AML-193 (cell line): Measurements from ENCODE around the gene FBXO41.

Source experiments
- DNase-seq, 2 experiments: peaks; one replicate each; lab custom pipeline; 2025; lab: John Stamatoyannopoulos, UW

FBXO41 gene, protein sequence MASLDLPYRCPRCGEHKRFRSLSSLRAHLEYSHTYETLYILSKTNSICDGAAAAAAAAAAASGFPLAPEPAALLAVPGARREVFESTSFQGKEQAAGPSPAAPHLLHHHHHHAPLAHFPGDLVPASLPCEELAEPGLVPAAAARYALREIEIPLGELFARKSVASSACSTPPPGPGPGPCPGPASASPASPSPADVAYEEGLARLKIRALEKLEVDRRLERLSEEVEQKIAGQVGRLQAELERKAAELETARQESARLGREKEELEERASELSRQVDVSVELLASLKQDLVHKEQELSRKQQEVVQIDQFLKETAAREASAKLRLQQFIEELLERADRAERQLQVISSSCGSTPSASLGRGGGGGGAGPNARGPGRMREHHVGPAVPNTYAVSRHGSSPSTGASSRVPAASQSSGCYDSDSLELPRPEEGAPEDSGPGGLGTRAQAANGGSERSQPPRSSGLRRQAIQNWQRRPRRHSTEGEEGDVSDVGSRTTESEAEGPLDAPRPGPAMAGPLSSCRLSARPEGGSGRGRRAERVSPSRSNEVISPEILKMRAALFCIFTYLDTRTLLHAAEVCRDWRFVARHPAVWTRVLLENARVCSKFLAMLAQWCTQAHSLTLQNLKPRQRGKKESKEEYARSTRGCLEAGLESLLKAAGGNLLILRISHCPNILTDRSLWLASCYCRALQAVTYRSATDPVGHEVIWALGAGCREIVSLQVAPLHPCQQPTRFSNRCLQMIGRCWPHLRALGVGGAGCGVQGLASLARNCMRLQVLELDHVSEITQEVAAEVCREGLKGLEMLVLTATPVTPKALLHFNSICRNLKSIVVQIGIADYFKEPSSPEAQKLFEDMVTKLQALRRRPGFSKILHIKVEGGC

DNA sequence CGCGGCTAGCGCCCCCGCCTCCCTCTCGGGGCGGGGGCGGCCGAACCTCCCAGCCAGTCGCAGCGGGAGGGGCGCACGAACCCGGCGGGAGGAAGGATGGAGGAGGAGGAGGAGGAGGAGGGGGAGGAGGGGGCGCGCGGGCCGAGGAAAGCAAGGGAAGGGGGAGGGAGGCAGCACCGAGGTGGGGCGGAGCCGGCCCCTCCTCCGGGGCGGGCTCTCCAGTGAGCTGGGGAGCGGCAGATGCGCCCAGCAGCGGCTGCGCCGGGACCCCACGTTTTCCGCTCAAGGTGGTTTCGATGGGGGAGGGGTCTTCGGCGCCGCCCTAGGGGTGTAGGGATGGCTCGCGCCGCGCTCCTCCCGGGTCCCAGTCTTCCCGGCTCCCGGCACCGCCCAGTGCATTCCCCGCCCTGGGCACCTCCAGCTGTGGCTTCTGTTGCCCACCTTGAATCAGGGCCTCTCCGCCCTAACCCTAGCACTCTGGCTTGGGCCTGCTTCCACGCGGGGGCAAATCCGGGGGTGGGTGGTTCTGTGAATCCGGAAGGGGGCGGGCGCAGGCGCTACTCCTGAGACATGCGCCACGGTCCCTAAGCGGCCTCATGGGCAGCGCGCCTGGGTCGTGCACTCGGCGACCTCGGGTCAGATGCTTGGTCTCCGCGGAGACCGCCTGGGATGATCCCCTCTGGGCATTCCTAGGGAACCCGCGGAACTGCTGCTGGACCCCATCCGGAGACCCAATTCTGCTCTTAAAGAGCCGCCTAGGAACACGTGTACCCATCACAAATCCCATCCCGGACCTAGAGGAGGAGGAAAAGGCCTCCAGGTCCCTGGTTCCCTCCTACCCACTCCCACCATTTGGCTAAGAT, at the start of gene FBXO41:
FBXO41 (minus strand) TSS at position 183 of the 863 bp plus-strand sequence. CDS start 14,848 bp downstream, outside the sequence.
- DNase-seq = peak; percentile 57 to 58

DNA sequence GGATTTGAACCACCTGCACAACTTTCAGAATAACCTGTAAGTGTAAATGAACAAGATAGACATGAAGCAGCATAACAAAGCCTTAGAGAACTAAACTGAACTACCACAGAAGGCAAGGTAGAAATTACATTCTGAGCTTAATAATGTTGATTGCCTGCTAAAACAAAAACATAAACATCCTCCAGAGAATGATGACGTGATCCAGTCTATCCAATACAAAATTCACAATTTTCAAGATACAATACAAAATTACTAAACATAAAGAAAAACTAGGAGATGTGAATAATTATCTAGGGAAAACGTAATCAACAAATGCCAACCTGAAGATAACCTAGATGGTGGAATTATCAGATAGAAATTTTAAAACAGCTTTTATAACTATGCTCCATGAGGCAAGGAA, 49.8 kb upstream of the FBXO41 start:
- DNase-seq = no peak

DNA sequence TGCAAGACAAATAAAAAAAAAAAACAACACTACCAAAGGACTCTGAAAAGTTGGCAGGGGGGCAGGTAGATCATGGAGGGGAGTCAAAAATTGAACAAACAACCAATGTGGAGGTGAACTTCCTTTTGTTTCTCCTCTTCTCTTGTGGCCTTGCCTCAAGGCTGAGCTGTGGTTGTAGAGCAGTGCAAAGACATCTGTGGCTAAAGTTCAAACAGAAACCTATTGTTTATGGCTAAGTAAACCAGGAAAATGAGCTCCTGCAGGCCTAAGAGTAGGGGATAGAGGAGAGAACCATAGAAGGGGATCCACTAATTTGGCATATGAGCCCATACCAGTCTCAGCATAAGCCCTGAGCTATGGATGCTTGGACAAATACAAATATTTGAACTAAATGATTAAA, 49.3 kb upstream of the FBXO41 start:
- no peak for DNase-seq

DNA sequence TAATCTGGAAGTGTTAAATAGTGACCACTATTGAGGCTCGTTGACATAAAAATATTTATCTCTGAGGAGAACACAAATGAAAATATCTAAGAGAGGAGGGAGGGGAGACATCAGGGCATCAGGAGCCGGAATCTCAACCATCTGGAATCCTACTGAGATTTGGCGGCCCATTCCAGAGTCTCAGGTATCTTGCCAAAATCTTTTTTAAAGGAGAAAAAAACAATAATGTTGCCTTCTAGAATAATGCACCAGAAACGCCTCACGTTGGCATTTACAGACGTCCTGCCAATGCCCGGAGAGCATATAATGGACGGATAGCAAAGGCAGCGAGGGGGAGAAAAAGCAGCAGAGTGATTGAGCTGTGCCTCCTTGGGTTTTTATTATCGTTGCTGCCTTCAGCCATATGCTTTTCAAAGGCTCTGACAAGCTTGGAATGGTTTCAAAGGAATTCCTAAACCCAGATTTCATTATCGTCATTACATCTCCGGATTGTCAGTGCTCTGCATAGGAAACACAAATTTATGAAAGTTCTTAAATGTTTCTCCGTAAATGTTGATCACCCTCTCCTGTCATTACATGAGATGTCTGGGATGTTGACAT, 39.9 kb upstream of the FBXO41 start:
- no peak for DNase-seq

DNA sequence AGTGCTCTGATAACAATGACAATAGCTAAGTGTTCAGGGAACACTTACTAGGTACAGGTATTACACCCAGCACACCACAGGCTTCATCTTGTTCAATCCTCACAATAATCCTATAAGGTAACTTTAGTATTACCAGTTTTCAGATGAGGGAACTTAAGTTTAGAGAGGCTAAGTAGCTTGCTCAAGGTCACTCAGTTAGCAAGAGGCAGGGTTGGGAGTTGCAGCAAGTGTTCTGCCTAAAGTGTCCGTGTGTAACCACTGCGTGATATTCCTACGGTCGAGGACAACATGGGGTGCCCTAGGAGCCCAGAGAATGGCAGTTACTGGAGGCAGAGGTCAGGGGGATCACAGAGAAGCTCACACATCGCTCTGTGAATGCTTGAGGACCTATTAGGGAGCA, 39.3 kb upstream of the FBXO41 start:
- no peak for DNase-seq

DNA sequence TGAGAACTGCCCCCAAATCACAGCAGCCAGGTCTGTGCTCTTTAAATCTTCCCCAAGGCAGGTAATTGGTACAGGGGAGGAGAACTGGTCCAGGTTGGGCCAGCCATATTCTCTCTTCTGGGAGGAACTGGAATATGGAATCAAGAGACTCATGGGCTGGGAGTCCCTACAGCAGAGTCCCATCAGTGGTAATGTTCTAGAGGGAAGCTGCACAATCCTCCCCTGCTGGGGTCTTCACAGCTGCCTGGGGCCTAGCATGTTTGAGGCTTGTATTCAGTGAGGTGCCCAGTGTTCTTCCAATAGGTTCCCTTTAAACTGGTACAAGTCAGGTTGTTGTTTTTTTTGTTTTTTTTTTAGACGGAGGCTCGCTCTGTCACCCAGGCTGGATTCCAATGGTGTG, 30.2 kb upstream of the FBXO41 start:
- DNase-seq = no peak

DNA sequence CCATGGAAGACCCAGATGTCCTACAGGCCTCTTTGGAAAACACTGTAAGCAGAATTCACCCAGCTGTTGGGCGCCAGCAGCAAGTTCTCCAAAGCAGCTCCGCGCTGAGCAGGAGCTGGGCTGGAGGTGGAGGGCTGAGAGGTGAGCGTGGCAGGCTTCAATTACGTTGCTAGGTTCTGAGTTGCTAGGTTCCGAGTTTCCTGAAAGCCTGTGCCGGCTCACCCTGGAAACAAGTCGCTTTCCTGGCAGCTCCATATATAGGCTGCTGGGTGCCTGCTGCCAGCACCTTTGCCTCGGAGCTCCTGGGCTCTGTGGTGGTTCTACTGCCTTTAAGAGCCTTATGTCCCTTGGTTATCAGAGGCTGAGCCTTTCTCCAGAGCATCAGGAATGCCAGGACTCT, 23.4 kb upstream of the FBXO41 start:
- no peak for DNase-seq

DNA sequence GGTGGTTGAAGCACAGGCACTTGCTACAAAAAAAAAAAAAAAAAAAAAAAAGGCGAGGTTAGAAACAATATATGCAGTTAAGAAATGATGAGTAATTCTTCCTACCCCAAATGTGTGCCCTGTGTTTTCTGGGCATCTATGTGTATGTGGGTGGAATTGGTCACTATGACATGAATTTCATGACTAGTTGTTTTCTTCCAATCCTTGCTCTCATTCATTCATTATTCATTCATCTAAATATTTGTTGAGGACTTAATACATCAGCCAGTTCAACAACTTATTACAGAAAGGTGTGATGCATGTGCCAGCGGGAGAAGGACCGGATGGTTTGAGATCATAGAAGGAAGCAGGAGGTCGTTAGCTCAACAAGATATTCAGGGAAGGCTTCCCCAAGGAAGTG, 17.4 kb upstream of the FBXO41 start:
- DNase-seq = no peak

DNA sequence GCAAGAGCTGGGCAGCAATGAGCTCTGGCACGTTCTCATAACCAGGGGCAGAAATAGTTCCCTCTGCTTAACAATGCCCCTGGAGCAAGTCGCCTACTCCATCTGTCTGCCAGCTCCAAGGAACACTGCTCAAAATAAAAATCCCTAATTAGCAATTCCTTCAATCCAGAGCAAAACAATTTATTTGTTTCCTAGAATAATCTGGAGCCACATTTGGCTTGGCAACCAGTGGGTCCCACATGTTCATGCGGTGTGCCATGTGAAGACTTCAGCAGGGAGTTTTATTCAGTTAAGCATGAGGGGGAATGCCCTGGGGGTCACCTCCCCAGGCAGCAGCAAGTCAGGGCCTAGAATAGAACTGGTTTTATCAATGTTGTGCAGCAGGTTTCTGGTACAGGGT, 16.6 kb upstream of the FBXO41 start:
- no peak for DNase-seq

DNA sequence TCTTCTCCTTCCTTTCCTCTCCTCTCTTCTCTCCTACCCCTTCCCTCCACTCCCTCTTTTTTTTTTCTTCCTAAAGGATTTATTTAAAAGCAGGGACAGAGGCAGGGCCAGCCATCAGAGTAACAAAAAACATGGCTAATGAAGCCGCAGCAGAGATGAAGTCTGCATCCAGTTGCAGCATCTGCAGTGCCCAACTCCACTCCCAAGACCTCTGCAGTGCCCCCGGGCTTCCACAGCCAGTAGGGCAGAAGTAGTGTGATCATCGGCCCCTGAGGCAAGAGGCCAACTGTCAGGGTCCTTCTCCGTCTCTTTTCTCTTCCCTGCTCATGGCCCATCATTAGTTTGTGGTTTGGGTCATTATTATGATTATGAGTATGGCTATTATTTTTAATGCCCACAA, 13.3 kb upstream of the FBXO41 start:
- DNase-seq = no peak

DNA sequence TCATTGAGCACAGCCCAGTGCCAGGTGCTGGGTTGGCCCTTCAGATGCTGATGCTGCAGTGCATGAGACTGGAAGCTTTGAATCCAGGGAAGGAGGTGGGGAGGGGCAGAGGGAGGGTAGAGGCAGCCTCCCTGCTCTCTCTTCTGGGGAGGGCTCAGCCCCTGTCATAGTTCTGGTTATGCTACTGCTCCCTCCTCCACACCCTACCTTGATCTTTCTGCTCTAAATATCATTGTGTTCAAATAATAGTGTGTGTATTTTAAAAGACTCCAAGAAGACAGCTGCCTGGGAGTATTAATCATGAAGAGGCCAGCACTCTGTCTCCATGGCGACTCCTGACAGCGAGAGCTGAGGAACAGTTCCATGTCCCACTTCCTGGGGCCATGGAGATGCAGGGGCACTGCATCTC, 12.9 kb upstream of the FBXO41 start:
- no peak for DNase-seq

DNA sequence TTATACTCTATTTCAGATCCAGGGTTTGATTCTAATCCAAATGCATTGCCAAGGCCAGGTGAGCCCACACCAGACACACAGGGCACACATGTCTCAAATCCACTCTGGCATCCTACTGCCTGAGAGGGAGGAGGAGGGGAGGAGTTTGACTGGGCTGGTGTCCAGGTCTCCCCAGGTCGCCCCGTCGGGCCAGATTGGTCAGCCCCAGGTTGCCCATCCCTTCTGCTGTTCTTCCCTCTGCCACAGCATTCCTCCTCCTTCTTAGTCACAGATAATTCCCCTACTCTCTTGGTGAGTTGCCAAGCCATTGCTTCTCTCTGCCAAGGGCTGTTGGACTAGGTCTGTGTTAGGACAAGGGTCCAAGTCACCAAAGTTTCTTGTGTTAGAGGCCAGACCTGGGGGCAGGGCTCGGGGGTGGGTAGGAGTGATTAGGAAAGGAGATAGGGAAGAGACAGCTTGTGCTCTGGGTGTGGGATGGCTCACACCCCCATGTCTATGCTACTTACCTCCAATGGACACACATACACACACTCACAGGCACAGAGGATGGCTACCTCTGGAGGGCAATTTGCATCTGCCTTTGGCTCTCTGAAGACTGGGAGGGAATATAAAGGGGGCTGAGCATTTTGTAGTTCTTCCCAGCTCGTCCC, 11.6 kb upstream of the FBXO41 start:
- DNase-seq = no peak

DNA sequence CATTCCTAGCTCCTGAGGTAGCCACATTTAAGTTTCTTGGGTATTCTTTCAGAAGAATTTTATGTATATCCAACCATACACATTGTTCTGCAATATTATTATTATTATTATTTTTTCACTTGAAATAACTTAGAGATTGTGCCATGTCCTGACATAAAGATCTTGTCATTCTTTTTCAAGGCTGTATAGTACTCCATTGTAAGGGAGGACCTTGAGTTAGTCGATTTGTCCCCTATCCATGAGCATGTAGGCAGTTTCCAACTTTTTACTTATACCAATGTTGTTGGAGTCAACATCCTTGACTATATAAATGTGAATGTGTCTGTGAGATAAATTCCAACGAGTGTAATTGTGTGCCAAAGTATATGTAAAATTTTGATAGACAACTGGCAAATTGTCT, 10.0 kb upstream of the FBXO41 start:
- DNase-seq = no peak

DNA sequence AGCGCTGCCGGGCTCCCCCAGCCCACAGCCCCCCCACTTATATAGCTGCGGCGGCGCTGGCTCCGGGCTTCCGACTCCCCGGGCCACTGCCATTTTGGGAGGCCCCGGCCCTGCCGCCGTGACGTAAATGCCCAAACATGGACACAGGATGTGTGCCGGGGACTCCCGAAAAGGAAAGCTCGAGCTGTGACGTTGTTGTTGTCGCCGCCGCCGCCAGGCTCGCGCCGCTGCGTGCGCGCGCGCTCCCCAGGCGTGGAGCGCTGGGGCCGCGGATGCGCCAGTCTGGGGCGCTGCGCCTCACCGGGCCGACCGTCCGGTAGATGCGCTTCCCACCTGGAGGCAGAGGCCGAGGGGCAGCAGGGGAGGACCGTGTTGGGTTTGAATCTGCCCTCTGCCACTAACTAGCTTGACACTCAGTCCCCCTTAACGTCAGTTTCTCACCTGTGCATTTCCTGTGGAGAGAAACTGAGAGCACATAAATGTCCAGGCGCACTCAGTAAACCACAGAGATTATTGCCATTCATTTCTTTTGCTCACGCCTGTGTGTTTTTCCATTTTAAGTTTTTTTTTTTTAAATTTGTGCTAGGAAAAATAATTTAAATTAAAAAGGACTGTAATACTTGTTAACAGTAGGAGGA, 9.4 kb upstream of the FBXO41 start, which contains the start of gene EGR4:
EGR4 (minus strand) TSS at position 15 of the 638 bp plus-strand sequence. CDS start 231 bp downstream, outside the sequence.
- DNase-seq = no peak

DNA sequence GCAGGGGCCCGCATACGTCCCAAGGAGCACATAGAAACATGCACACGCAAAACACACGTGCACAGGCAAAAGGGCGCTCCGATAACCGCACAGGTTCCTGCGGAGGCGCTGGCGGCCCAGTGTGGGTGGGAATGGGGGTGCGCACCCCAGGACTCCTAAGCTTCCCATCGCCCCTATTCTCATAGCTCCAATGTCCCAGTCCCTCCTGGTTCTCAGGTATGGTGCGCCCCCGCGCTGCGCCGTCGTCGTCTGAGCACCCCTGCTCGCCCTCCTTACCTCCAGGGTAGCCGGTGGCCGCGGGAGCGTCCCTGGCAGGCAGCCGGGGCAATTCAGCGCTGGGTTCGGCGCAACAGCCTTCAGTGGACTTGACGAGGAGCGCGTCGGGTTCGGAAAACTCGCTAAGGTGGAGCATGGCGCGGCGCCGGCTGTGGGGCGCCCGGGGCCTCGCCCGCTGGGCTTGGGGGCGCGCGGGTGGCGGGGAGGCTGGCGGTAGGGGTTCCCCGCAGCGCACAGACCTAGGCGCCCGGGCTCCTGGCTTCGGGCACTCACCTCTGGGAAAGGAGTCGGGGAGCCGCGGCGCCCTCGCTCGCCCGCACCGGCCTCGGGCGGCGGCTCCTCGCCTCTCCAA, 8.7 kb upstream of the FBXO41 start:
- no peak for DNase-seq

DNA sequence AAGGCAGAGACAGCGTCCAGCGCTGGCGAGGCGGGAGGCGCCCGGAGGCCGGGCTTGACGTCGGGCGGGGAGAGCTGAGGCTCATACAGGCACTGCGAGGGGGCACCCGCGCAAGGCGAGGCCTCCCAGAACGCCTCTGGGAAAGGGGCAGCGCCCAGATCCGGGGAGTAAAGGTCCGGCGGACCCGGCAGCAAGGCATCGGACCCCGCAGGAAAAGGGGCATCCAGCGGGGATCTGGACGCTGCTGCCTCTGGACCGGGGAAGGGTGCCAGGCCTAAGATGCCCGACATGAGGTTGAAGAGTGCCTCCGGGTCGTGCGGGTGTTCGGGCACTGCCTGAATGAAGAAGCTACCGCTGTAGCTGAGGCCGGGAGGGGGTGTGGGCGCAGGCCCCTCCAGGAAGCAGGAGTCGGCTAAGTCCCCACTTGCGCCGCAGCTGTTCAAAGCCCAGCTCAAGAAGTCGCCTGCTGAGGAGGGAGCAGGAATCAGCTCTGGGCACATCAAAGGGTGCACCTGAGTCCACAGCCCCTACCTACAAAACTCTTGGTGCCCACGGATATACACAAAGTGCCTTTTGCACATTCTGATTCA, 8.1 kb upstream of the FBXO41 start:
- DNase-seq = no peak

DNA sequence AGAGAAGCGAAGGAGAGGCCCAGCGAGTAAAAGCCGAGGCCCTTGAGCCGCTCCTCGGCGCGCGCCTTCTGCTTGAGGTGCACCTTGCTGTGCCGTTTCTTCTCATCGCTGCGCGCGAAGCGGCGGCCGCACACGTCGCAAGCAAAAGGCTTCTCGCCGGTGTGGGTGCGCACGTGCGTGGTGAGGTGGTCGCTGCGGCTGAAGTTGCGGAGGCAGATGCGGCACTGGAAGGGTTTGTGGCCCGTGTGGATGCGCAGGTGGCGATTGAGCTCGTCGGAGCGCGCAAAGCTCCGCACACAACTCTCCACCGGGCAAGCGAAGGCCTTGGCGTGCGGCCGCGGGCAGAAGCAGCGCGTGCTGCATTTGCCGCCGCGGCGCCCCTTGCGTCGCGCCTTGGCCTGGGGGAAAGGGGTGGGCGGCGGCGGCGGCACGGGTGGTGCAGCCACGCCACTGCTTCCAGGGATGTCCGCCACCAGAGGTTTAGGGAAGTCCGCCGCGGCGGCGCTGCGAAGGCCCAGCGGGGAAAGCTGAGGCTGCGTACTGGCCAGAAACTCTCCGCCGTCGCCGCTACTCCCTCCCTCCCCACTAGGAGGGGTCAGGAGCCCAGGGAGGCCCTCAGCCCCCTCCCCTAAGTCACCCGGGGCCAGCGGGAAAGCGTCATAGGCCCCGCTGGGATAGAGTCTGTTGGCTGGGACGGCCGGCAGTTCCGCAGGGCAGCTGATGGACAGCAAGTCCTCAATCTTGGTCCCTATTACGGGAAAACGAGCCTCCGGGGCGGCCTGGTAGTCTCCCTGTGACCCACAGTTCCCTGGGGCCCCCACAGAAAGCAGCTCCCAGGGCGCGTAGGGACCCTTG, 7.4 kb upstream of the FBXO41 start:
- no peak for DNase-seq

DNA sequence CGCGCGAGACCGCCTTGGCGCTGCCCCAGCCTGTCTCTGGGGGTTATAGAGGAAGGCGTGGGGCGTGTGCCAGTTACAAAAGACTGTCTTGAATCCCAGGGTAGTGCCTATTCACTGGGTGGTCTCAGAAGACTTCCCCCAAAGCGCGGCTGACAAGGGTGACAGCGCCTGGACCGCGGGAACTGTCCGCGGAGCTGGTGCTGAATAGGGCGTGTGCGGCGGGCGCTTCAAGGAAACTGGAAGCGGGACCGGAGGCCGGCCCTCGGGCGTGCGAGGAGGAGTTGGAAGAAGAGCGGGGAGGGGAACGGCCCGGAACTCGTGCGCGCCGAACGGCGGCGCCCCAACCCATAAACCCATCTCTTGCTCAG, 6.8 kb upstream of the FBXO41 start:
- DNase-seq = no peak
